Fibroblast of gingiva (primary cell): Measurements from ENCODE around the gene BRPF1.
A peak's percentile ranks its signal among the peaks of the same experiment; 100 is the strongest.

Experiments used
- DNase-seq: peaks from one replicate; pipeline ENCODE4 v3.0.0-alpha.2; 2011; ENCODE audit warnings: low read depth

Gene BRPF1

GRCh38 chr3:9701006-9701405 lies 30.5 kb upstream of the BRPF1 start:
- no peak for DNase-seq

DNA sequence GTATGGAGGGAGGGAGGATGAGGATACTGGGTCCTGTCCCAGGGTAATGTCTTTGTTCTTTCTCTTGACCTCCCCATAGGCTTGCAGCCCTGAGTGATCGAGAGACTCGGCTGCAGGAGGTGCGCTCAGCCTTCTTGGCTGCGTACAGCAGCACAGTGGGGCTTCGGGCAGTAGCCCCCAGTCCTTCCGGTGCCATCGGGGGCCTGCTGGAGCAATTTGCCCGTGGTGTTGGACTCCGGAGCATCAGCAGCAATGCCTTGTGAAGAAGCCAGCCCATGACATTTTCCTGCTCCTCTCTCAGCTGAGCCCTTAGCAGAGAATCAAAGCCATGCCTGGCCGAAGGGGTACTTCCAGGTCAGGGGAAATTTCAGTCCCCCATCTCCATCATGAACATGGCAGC lies 29.8 kb upstream of the BRPF1 start:
- no peak for DNase-seq

DNA sequence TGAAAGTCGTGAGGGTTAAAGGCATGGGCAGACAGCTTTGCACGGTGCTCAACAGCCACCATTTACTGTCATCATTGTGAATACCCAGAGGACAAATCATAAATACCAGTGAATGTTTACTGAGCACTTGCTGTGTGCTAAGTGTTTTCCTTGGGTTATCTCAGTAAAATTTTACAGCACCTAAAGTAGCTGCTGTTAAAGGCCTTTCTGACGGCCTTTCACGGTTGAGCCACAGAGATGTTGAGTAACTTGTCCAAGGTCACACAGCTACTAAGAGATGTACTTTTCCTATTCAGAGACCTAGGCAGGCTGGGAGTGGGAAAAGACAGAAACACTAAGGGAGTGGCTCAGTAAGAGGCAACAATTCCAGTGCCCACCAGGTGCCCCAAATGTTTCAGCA lies 28.3 kb upstream of the BRPF1 start:
- no peak for DNase-seq

DNA sequence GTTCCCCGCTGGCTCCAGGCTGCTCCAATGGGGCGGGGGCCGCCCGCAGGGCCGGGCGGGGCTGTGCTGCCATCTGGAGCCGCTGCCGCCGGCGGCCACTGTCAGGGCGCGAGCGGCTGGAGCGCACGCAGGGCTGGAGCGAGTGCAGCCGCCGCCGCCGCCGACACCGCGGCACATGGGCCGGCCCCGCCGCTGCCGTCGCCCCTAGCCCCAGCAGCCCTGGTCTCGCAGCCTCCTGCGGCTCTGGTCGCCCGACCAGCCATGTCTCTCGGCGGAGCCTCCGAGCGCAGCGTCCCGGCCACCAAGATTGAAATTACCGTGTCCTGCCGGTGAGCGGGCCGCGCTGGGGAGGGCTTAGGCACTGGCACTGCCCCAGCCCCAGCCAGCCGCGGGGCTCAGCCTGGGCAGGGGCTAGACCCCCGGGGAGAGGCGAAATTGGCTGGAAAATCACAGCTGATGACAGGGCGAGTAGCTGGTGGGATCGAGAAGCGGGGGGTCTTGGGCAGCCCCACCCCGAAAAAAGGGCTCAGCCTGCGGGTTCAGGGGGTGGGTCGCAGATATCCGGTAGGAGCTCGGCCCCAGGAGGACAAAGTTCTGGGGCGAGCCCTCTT lies 27.7 kb upstream of the BRPF1 start, which contains the start of gene CPNE9:
CPNE9 (plus strand) TSS at position 98 of the 611 bp plus-strand sequence; CDS start at position 262, 164 bp downstream.
- DNase-seq: no peak

DNA sequence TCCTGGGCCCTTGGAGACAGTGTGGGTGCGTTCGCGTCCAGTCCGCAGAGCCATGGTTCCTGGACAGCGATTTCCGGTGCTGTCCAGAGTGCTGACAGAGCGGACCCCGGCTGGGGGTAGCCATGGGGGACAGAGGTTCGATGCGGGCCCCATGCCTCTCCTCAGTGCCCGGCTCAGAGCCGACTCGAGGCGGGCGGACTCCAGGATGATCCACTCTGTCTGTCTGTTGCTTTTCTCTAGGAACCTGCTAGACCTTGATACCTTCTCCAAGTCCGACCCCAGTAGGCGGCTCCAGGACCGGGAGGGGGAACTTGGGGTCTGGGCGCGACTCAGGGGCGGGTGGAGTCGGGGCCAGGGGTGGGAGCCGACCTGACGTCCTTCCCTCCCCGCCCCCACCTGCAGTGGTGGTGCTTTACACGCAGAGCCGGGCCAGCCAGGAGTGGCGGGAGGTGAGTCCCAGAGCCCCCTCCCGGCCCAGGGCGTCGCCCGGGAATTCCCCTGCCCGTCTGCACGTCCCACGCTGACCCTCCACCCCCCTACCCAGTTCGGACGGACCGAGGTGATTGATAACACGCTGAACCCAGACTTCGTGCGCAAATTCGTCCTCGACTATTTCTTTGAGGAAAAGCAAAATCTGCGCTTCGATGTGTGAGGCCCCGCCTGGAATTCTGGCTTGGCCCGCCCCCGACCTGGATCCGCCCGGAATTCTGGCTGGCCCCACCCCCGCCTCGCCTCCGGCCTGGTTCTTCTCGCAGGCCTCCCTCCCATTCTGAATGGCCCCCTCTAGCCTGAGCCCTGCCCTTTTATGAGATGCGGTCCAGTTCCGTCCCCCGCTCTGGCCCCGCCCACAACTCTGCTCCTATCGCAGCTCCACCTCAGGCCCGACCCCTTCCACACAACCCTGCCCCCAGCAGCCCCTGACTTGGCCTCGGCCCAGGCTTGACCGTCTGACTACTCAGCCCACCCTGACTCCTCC lies 26.9 kb upstream of the BRPF1 start:
- no peak for DNase-seq

GRCh38 chr3:9710174-9710739 lies 21.3 kb upstream of the BRPF1 start:
- DNase-seq: no peak

- no peak for DNase-seq
Measured at GRCh38 chr3:9712415-9712814, 19.1 kb upstream of the BRPF1 start.

GRCh38 chr3:9713142-9713541 lies 18.4 kb upstream of the BRPF1 start:
- no peak for DNase-seq

GRCh38 chr3:9715136-9715535 lies 16.4 kb upstream of the BRPF1 start:
- no peak for DNase-seq

GRCh38 chr3:9715764-9716437 lies 15.6 kb upstream of the BRPF1 start:
- peak; percentile 86 for DNase-seq

DNA sequence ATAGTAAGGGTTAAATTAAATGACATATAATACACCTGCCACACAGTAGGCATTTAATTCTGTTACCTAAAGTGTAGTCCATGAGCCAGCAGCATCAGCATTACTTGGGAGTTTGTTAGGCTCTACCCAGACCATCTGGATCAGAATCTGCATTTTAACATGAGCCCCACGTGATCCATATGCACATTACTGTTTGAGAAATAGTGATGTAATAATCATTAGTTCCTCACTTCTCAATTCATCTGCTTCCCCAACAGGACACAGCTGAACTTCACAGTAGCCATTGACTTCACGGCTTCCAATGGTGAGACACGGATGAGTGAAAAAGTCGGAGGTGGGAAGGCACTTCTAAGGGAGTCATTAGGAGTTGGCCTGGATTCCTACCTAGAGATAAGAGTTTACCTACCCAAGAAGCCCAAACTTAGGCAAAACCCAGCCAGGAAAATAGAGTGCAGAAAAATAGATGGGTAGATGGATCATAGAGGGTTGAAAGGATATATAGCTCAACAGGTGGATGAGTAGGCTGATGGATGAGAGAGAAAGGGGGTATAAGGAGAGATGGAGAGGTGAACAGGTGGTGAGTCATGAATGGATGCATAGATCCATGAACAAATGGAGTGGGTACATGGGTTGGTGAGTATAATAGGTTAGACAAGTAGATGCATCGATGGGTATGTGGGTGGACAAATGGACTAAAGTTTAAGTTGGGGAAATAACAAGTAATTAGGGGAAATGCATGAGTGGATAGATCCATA lies 14.6 kb upstream of the BRPF1 start:
- no peak for DNase-seq

DNA sequence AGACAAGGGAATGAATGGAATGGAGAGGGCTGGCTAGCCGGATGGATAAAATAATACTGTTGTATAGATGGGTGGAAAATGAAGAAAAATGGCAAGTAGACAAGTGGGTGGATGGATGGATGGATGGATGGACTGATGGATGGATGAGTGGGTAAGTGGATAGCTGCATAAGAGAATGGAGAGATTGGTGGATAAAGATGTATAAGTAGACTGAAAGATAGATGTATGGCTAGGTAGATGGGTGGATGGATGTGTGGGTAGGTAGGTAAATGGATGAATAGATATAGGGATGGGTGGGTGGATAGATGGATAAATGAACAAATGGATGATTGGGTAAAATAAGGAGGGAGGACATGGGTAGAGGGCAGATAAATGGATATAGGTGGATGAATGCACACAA lies 14.0 kb upstream of the BRPF1 start:
- DNase-seq: no peak

DNA sequence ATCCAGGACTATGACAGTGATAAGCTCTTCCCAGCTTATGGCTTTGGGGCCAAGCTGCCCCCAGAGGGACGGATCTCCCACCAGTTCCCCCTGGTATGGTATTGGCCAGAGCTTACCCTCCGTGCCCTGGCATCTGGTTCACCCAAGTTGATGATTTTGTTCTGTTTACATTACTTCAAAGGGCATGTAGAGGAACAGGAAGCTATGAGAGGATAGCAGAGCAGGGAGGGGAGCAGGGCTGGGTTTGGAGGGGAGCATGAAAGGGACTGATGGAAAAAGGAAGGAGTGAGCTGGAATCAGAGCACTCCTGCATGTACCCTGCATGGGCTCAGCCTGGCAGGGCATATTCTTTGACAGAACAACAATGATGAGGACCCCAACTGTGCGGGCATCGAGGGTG lies 13.4 kb upstream of the BRPF1 start:
- DNase-seq: no peak

DNA sequence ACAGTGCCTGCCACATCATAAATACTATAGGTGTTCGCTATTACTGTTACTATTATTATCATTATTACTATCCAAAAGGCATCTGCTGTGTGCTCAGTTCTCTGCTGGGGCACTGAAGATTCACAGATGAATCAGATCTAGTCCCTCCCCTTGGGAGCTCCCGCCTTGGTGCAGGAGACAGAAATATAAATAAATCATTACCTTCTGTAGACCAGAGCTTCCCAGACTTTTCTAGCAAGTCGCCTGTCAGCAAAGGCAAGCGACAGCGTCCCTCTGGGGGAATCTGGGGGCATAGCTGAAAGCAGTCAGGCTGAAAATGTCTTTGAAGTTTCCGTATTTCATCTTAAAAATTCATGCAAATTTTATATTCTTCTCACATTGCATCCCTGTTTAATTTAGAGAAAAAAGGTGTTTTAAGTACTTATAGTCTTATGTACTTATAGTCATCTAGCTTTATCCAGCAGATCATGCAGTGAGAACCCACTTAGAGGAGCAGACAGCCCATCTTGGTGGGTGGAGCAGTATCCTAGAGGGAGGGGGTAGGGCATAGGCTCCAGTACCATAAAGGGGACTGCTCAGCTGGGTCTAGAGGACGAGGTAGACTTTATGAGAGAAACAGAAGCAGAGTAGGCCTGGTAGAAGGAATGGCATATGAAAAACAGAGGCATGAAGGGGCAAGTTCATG lies 10.4 kb upstream of the BRPF1 start:
- no peak for DNase-seq

- no peak for DNase-seq
Measured at GRCh38 chr3:9721700-9722060, 9.9 kb upstream of the BRPF1 start.

DNA sequence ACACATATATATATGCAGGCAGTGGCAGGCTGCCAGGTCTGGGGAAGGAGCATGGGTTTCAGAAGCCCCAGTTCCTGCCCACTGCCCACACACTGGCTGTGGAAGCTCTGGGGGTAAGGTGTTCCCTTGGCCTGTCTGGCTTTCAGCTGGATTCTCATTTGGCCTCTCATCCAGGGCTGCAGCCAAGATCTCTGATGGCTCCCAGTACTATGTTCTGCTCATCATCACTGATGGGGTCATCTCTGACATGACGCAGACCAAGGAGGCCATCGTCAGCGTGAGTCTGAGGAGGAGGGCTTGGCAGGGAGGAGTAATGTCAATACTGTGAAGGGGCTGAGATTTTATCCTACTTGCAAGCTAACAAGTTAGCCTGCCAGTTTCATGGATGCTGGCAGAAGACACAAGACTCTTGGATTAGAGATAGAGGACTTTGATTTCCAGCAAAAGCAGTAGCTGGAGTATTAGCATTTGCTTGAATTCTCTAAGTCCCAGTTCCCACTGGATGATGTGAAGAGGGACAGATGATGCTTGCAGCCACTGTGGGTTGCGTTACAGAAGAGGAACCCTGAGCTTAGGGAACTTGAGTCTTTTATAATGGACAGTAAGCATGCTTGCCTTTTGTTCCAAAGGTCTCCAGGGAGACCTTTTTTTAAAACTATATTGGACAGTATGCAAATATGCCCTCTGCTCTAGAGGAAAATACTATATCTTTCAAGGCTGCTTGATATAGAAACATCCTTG lies 5.6 kb upstream of the BRPF1 start:
- no peak for DNase-seq

DNA sequence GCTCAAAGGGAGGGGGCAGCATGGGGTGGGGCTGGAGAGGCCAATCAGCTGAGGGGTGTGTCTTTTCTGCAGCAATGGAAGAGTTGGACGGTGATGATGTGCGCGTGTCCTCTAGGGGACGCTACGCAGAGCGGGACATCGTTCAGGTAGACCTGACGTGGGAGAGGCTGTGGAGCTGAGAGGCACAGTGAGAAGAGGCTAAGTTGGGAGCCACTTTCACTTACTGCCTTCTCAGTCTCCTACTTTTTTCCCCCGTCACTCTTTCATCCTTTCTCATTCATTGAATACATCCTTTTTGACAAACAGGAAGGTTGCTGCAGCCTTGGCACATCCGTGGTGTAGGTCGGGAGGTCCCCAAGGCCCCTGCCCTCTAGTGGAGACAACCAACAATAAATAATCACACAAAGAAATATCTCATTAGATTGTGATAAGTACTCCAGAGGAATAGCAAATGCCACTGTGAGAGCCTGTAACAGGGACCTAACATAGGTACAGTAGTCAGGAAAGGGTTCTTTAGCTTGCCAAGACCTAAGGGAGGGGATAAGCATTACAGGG lies 4.4 kb upstream of the BRPF1 start:
- no peak for DNase-seq

GRCh38 chr3:9727743-9728142 lies 3.8 kb upstream of the BRPF1 start:
- no peak for DNase-seq

DNA sequence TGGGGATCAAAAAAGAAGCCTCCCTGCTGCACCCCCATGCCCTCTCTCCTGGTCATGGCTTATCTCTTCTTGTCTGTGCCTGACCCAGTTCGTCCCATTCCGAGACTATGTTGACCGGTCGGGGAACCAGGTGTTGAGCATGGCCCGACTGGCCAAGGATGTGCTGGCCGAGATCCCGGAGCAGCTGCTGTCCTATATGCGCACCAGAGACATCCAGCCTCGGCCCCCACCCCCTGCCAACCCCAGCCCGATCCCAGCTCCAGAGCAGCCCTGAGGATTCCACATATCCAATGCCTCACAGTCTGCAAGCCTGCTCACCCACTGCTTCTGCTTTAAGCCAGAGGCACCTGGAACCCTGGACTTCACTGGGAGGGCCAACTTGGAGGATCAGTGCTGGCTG lies 2.1 kb upstream of the BRPF1 start:
- DNase-seq: no peak

DNA sequence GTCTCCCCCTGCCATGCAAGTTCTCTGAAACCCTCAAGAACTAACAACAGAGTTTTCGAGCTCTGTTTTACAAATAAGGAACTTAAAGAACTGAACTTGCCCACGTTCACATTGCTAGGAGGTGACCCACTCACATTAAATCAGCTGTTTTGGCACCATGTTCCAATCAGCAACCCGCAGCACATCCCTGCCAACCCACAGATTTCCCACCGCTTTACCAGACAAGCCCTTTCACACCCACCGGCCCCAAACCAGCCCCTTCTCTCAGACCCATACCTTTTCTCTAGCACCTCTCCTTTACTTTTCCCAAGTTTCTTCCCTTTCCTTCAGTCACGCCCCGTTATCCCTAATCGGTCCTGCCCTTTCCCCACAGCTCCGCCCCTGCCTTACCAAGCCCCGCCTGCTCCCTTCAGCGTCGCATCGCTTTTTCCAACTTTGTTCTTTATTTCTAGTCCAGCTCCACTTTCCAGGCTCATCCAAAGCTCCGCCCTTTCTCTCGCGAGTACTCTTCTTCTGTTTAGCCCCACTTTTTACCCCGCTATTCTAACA lies 804 bp upstream of the BRPF1 start:
- no peak for DNase-seq
